IMR-90 (cell line): ENCODE measurements around the gene MED22. TPM values are rescaled to one million over a fixed set of nuclear protein-coding genes. Genes with fewer than 3 reads are reported as not detected.
"Not testable (repeated sequence)": the region's sequence is repeated elsewhere in the genome, so short reads cannot be mapped to it uniquely, and the experiment has no call there.

ENCODE experiments used
- ATAC-seq: fragments of 200-7000 bp; cut with Tn5 transposase; 2 replicates; pipeline ENCODE4 v1.9.1; 2020; ENCODE audit warnings: low read depth, mild to moderate bottlenecking, moderate library complexity
- BruUV-seq: library from RNA; stranded (reverse); fragments of 400-500 nt; replicated peaks from 2 replicates; lab custom pipeline; 2021; lab: Mats Ljungman, UMichigan
- CTCF ChIA-PET: fragments of 300-600 bp; formaldehyde crosslinking; extraction: SDS; loops from one replicate; lab custom pipeline; 2021; ENCODE audit warnings: antibody characterized with exemption; lab: Yijun Ruan, JAX
- POLR2A ChIA-PET: fragments of 300-600 bp; sonication (Branson Sonifier 250); formaldehyde crosslinking; loops from one replicate; lab custom pipeline; 2022; ENCODE audit warnings: antibody characterized with exemption; ENCODE audit not compliant: unreplicated experiment; lab: Charles Lee
- DNase-seq: peaks from one replicate; pipeline ENCODE4 v3.0.0; 2013
- H2AFZ ChIP-seq: replicated peaks from 2 replicates; pipeline ENCODE3; 2013; ENCODE audit warnings: low read length, mild to moderate bottlenecking; ENCODE audit not compliant: poor library complexity
- H2AK5ac ChIP-seq: 2 replicates; pipeline ENCODE4 v1.6.1; 2013; ENCODE audit warnings: low read depth, low read length, inconsistent platforms
- H2AK9ac ChIP-seq: replicated peaks from 2 replicates; pipeline ENCODE3; 2013; ENCODE audit warnings: mild to moderate bottlenecking, low read depth, low read length, moderate library complexity; ENCODE audit not compliant: poor library complexity
- H2BK120ac ChIP-seq: 2 replicates; pipeline ENCODE4 v1.6.1; 2013; ENCODE audit warnings: low read depth, low read length, inconsistent platforms
- H2BK15ac ChIP-seq: 3 replicates; pipeline ENCODE4 v1.6.1; 2013; ENCODE audit warnings: low read depth, low read length, inconsistent platforms
- H2BK20ac ChIP-seq: 2 replicates; pipeline ENCODE4 v1.6.1; 2013; ENCODE audit warnings: low read depth, mild to moderate bottlenecking, inconsistent platforms, low read length, moderate library complexity
- H2BK5ac ChIP-seq: 2 replicates; pipeline ENCODE4 v1.6.1; 2013; ENCODE audit warnings: mild to moderate bottlenecking, low read depth, low read length, inconsistent platforms; ENCODE audit not compliant: poor library complexity, severe bottlenecking
- H3K14ac ChIP-seq: replicated peaks from 2 replicates; pipeline ENCODE4 v1.6.1; 2013; ENCODE audit warnings: low read depth, low read length, inconsistent platforms
- H3K18ac ChIP-seq: 2 replicates; pipeline ENCODE4 v1.6.1; 2013; ENCODE audit warnings: low read depth, low read length, control low read depth
- H3K23ac ChIP-seq: 2 replicates; pipeline ENCODE4 v1.6.1; 2013; ENCODE audit warnings: low read depth, low read length, inconsistent platforms
- H3K27ac ChIP-seq: 2 replicates; pipeline ENCODE4 v1.5.1; 2013; ENCODE audit warnings: mild to moderate bottlenecking, control low read depth, low read length; ENCODE audit not compliant: insufficient read depth
- H3K27me3 ChIP-seq: 2 replicates; pipeline ENCODE4 v1.6.1; 2013; ENCODE audit warnings: low read length; ENCODE audit not compliant: control insufficient read depth, insufficient read depth
- H3K36me3 ChIP-seq: 2 replicates; pipeline ENCODE4 v1.6.1; 2013; ENCODE audit warnings: low read length, mixed read lengths; ENCODE audit not compliant: control insufficient read depth, insufficient read depth
- H3K4ac ChIP-seq: 2 replicates; pipeline ENCODE4 v1.6.1; 2013; ENCODE audit warnings: low read depth, low read length, inconsistent platforms
- H3K4me1 ChIP-seq: 2 replicates; pipeline ENCODE4 v1.6.1; 2013; ENCODE audit warnings: low read length, mixed read lengths; ENCODE audit not compliant: control insufficient read depth, insufficient read depth
- H3K4me2 ChIP-seq: 2 replicates; pipeline ENCODE4 v1.6.1; 2013; ENCODE audit warnings: low read depth, mild to moderate bottlenecking, control low read depth, low read length, moderate library complexity
- H3K4me3 ChIP-seq: 2 replicates; pipeline ENCODE4 v1.5.1; 2013; ENCODE audit warnings: low read depth, mild to moderate bottlenecking, control low read depth, low read length, moderate library complexity; ENCODE audit not compliant: insufficient read depth
- H3K56ac ChIP-seq: 2 replicates; pipeline ENCODE4 v1.6.1; 2013; ENCODE audit warnings: low read length, inconsistent platforms; ENCODE audit not compliant: insufficient read depth; ENCODE audit errors: extremely low read depth
- H3K79me1 ChIP-seq, 2 experiments: 2 replicates each; pipeline ENCODE4 v1.6.1; 2013; ENCODE audit warnings: low read length in 2 of 2, inconsistent platforms in 1 of 2, low read depth in 1 of 2
- H3K9ac ChIP-seq: 2 replicates; pipeline ENCODE4 v1.6.1; 2013; ENCODE audit warnings: low read depth, low read length, control low read depth
- H3K9me1 ChIP-seq: 2 replicates; pipeline ENCODE4 v1.6.1; 2013; ENCODE audit warnings: low read length, inconsistent platforms; ENCODE audit not compliant: insufficient read depth
- H3K9me3 ChIP-seq: 2 replicates; pipeline ENCODE4 v1.6.1; 2013; ENCODE audit warnings: low read length; ENCODE audit not compliant: control insufficient read depth, insufficient read depth
- H4K20me1 ChIP-seq: 2 replicates; pipeline ENCODE4 v1.6.1; 2013; ENCODE audit warnings: low read length, inconsistent platforms; ENCODE audit not compliant: insufficient read depth
- H4K5ac ChIP-seq: 2 replicates; pipeline ENCODE4 v1.6.1; 2013; ENCODE audit warnings: mild to moderate bottlenecking, low read depth, low read length, control low read depth
- H4K8ac ChIP-seq, 2 experiments: 2 replicates each; pipeline ENCODE4 v1.6.1; 2013; ENCODE audit warnings: low read depth in 2 of 2, low read length in 2 of 2, control low read depth in 1 of 2, inconsistent platforms in 1 of 2
- H4K91ac ChIP-seq: 2 replicates; pipeline ENCODE4 v1.6.1; 2013; ENCODE audit warnings: low read depth, low read length, inconsistent platforms; ENCODE audit not compliant: insufficient read depth
- WGBS, 2 experiments: methylation state at CpG; one replicate each; pipeline versions ENCODE4 v1.1.5 to v1.1.7; 2013; ENCODE audit warnings: missing lambda C conversion rate in 2 of 2; ENCODE audit not compliant: insufficient read length in 1 of 2; ENCODE audit errors: extremely low coverage in 2 of 2; 5-methylcytosine and 5-hydroxymethylcytosine counted together
- dilution Hi-C: fragments of 300-500 bp; cut with HindIII; formaldehyde crosslinking; loops from one replicate; pipeline ENCODE4 v1.14.3; 2018; ENCODE audit warnings: low sequenced_read_pairs; ENCODE audit not compliant: unreplicated experiment
- in situ Hi-C: fragments of 300-500 bp; cut with MboI; formaldehyde crosslinking; loops from 3 replicates; pipeline ENCODE4 v1.14.3; 2019; ENCODE audit warnings: low sequenced_read_pairs, inconsistent platforms, mixed read lengths
- intact Hi-C: fragments of 100-400 bp; cut with micrococcal nuclease; formaldehyde crosslinking; loops from 2 replicates; pipeline ENCODE4 v1.10.0; 2022
- polyA plus RNA-seq, 3 experiments: library from polyadenylated mRNA; depleted of rRNA; stranded (reverse); fragments of >200 nt; gene quantifications; 2 replicates each; pipeline ENCODE4 v1.2.3, GENCODE V29; 2012; ENCODE audit warnings: low replicate concordance in 1 of 3
- total RNA-seq: library from RNA; depleted of rRNA; stranded (reverse); fragments of >200 nt; gene quantifications from 2 replicates; pipeline ENCODE4 v1.2.3, GENCODE V29; 2012

The MED22 gene
- total and polyA plus RNA-seq, 2 of the 4 experiments (the other 2 are of a cell fraction) = 7.9 to 28.3 TPM

DNA sequence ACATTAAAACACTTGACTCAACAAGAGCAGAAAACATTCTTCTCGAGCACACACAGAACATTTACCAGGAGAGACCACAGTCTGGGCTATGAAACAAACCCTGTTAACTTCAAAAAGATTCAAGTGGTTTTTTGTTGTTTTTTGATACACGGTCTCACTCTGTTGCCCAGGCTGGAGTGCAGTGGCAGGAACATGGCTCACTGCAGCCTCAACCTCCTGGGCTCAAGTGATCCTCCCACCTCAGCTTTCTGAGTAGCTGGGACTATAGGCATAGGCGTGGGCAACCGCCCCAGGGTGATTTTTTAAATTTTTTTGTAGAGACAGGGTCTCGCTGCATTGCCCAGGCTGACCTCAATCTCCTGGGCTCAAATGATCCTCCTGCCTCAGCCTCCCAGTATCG is 20.9 kb downstream of the MED22 start:
- CTCF ChIA-PET, intact Hi-C loops, H4K20me1 ChIP-seq, H3K9me1 ChIP-seq, H3K4ac ChIP-seq, H2AK9ac ChIP-seq, H2BK120ac ChIP-seq, H2BK20ac ChIP-seq, H3K4me3 ChIP-seq, H3K14ac ChIP-seq, H2BK5ac ChIP-seq, H2AFZ ChIP-seq, H4K5ac ChIP-seq, H3K18ac ChIP-seq, H3K9ac ChIP-seq, in situ Hi-C loops, H2AK5ac ChIP-seq, DNase-seq, H3K79me1 ChIP-seq, POLR2A ChIA-PET, H3K23ac ChIP-seq, dilution Hi-C loops, ATAC-seq, BruUV-seq, H3K4me1 ChIP-seq, H3K27ac ChIP-seq, H4K8ac ChIP-seq, H3K56ac ChIP-seq, H3K9me3 ChIP-seq, H3K4me2 ChIP-seq, H2BK15ac ChIP-seq, H4K91ac ChIP-seq: not testable (repeated sequence)
- Histone ChIP-seq H3K27me3 (peaks cover 12% of the 10 kb centered on the region; the same call in 1 of the 2 replicates), H3K36me3 (peaks cover 12% of the 10 kb centered on the region)
- WGBS, 2 experiments = 70% methylated on average over 2 of the region's 6 CpGs; no CpG with 5 or more reads in 1 of the 2 experiments
